ENCODE measurements around the gene KLHDC4. TPM values are rescaled to one million over a fixed set of nuclear protein-coding genes. Genes with fewer than 3 reads are reported as not detected.

KLHDC4 gene
- total and polyA plus RNA-seq, 9 of the 15 experiments (the other 6 are each of a cell fraction or from before 2014, with no cell fraction given) = 1.3 to 68.1 (median 32.8) TPM

GRCh38 chr16:87778830-87779579, 13.2 kb upstream of the KLHDC4 start (continued):
- TF ChIP-seq ZNF766 (CRISPR knock-in tag; conservative IDR thresholded peaks at IDR 0.05) = peak; percentile 90
- TF ChIP-seq, protein P1, sequence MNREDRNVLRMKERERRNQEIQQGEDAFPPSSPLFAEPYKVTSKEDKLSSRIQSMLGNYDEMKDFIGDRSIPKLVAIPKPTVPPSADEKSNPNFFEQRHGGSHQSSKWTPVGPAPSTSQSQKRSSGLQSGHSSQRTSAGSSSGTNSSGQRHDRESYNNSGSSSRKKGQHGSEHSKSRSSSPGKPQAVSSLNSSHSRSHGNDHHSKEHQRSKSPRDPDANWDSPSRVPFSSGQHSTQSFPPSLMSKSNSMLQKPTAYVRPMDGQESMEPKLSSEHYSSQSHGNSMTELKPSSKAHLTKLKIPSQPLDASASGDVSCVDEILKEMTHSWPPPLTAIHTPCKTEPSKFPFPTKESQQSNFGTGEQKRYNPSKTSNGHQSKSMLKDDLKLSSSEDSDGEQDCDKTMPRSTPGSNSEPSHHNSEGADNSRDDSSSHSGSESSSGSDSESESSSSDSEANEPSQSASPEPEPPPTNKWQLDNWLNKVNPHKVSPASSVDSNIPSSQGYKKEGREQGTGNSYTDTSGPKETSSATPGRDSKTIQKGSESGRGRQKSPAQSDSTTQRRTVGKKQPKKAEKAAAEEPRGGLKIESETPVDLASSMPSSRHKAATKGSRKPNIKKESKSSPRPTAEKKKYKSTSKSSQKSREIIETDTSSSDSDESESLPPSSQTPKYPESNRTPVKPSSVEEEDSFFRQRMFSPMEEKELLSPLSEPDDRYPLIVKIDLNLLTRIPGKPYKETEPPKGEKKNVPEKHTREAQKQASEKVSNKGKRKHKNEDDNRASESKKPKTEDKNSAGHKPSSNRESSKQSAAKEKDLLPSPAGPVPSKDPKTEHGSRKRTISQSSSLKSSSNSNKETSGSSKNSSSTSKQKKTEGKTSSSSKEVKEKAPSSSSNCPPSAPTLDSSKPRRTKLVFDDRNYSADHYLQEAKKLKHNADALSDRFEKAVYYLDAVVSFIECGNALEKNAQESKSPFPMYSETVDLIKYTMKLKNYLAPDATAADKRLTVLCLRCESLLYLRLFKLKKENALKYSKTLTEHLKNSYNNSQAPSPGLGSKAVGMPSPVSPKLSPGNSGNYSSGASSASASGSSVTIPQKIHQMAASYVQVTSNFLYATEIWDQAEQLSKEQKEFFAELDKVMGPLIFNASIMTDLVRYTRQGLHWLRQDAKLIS (CRISPR knock-in tag; IDR thresholded peaks at IDR 0.05) = no peak
- TF ChIP-seq RBM34 (IDR thresholded peaks at IDR 0.05; ENCODE audit: borderline replicate concordance, insufficient read depth, low read length) = no peak
- no peak for TF ChIP-seq SIRT6 (IDR thresholded peaks at IDR 0.05; ENCODE audit: low read depth, low read length)
- TF ChIP-seq, protein P2, sequence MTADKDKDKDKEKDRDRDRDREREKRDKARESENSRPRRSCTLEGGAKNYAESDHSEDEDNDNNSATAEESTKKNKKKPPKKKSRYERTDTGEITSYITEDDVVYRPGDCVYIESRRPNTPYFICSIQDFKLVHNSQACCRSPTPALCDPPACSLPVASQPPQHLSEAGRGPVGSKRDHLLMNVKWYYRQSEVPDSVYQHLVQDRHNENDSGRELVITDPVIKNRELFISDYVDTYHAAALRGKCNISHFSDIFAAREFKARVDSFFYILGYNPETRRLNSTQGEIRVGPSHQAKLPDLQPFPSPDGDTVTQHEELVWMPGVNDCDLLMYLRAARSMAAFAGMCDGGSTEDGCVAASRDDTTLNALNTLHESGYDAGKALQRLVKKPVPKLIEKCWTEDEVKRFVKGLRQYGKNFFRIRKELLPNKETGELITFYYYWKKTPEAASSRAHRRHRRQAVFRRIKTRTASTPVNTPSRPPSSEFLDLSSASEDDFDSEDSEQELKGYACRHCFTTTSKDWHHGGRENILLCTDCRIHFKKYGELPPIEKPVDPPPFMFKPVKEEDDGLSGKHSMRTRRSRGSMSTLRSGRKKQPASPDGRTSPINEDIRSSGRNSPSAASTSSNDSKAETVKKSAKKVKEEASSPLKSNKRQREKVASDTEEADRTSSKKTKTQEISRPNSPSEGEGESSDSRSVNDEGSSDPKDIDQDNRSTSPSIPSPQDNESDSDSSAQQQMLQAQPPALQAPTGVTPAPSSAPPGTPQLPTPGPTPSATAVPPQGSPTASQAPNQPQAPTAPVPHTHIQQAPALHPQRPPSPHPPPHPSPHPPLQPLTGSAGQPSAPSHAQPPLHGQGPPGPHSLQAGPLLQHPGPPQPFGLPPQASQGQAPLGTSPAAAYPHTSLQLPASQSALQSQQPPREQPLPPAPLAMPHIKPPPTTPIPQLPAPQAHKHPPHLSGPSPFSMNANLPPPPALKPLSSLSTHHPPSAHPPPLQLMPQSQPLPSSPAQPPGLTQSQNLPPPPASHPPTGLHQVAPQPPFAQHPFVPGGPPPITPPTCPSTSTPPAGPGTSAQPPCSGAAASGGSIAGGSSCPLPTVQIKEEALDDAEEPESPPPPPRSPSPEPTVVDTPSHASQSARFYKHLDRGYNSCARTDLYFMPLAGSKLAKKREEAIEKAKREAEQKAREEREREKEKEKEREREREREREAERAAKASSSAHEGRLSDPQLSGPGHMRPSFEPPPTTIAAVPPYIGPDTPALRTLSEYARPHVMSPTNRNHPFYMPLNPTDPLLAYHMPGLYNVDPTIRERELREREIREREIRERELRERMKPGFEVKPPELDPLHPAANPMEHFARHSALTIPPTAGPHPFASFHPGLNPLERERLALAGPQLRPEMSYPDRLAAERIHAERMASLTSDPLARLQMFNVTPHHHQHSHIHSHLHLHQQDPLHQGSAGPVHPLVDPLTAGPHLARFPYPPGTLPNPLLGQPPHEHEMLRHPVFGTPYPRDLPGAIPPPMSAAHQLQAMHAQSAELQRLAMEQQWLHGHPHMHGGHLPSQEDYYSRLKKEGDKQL (CRISPR knock-in tag; IDR thresholded peaks at IDR 0.05; ENCODE audit: borderline replicate concordance) = no peak
- no peak for TF ChIP-seq U2AF2 (optimal IDR thresholded peaks at IDR 0.05; ENCODE audit: low read depth, low read length)
- TF ChIP-seq ARID1B (IDR thresholded peaks at IDR 0.05) = peak; percentile 64; the same call in 1 of the 2 replicates
- TF ChIP-seq FOXM1 (IDR thresholded peaks at IDR 0.05; ENCODE audit: low read depth) = no peak
- peak; percentile 78; the same call in 1 of the 2 replicates for TF ChIP-seq FOXM1 (CRISPR knock-in tag; IDR thresholded peaks at IDR 0.05; ENCODE audit: low read depth)
- TF ChIP-seq PYGO2 (tag; IDR thresholded peaks at IDR 0.05) = no peak
- TF ChIP-seq SMAD2 (IDR thresholded peaks at IDR 0.05; ENCODE audit: low read depth, low read length) = no peak
- TF ChIP-seq ILF3 (IDR thresholded peaks at IDR 0.05; ENCODE audit: borderline replicate concordance) = no peak
- peak; percentile 96; the same call in 1 of the 2 replicates for TF ChIP-seq ESRRA (IDR thresholded peaks at IDR 0.05; ENCODE audit: borderline replicate concordance, low read depth)
- peak; percentile 58; the same call in 1 of the 2 replicates for TF ChIP-seq CREB3L1 (IDR thresholded peaks at IDR 0.05; ENCODE audit: borderline replicate concordance, low read depth)
- no peak for TF ChIP-seq ZNF57 (CRISPR knock-in tag; IDR thresholded peaks at IDR 0.05)
